RCC 7860 (cell line): ENCODE measurements around the gene EGFR.
A peak's percentile ranks its signal among the peaks of the same experiment; 100 is the strongest.

Experiments
- DNase-seq: peaks from one replicate; pipeline ENCODE4 v3.0.0-alpha.2; 2015; ENCODE audit warnings: low spot score
- FAIRE-seq: peaks from 2 replicates; lab custom pipeline; 2012; peaks lifted over from hg19 to GRCh38; lab: Jason Lieb, UNC

EGFR gene

GRCh38 chr7:55018361-55019190, at the start of gene EGFR:
EGFR (plus strand) TSS chr7:55019017; CDS start chr7:55019278, 261 bp downstream.
- peak; percentile 72 for DNase-seq
- FAIRE-seq, result no peak

GRCh38 chr7:54969208-54969967, 49.4 kb upstream of the EGFR start:
- FAIRE-seq (peak; percentile 55), DNase-seq (peak; percentile 43)

- no peak for FAIRE-seq
- no peak for DNase-seq
These were observed 46.0 kb upstream of the EGFR start for GRCh38 chr7:54972733-54973294.

GRCh38 chr7:54978364-54979116, 40.3 kb upstream of the EGFR start:
- DNase-seq (no peak), FAIRE-seq (no peak)

GRCh38 chr7:54980521-54980920, 38.3 kb upstream of the EGFR start:
- FAIRE-seq, result no peak
- DNase-seq, result no peak

- FAIRE-seq (no peak), DNase-seq (no peak)
These were observed 36.9 kb upstream of the EGFR start for GRCh38 chr7:54981913-54982312.

- peak; percentile 99 for FAIRE-seq
These were observed 33.1 kb upstream of the EGFR start for GRCh38 chr7:54985426-54986330.

GRCh38 chr7:54986716-54987115, 32.1 kb upstream of the EGFR start:
- DNase-seq (no peak), FAIRE-seq (no peak)

More at GRCh38 chr7:54985426-54986330, 33.1 kb upstream of the EGFR start:
- DNase-seq, result peak; percentile 94

GRCh38 chr7:54987772-54988171, 31.0 kb upstream of the EGFR start:
- no peak for FAIRE-seq
- DNase-seq, result no peak

GRCh38 chr7:54988516-54988915, 30.3 kb upstream of the EGFR start:
- DNase-seq, result no peak
- FAIRE-seq, result no peak

- DNase-seq (no peak), FAIRE-seq (no peak)
These were observed 29.2 kb upstream of the EGFR start for GRCh38 chr7:54989453-54990225.

- DNase-seq (no peak), FAIRE-seq (no peak)
These were observed 27.5 kb upstream of the EGFR start for GRCh38 chr7:54991341-54991740.

- FAIRE-seq, result no peak
These were observed 25.8 kb upstream of the EGFR start for GRCh38 chr7:54992871-54993475.

GRCh38 chr7:54995166-54995565, 23.7 kb upstream of the EGFR start:
- DNase-seq, result peak; percentile 72
- no peak for FAIRE-seq

More at GRCh38 chr7:54992871-54993475, 25.8 kb upstream of the EGFR start:
- DNase-seq, result no peak

GRCh38 chr7:54995610-54996363, 23.0 kb upstream of the EGFR start:
- DNase-seq, result peak; percentile 96
- peak; percentile 96 for FAIRE-seq

- FAIRE-seq, result no peak
- no peak for DNase-seq
These were observed 22.4 kb upstream of the EGFR start for GRCh38 chr7:54996391-54996790.

- FAIRE-seq (no peak), DNase-seq (no peak)
These were observed 14.2 kb upstream of the EGFR start for GRCh38 chr7:55004579-55004978.
